Central memory CD4-positive, alpha-beta T cell (primary cell): ENCODE measurements around the gene FOXP1.
"Not testable (repeated sequence)": the region's sequence is repeated elsewhere in the genome, so short reads cannot be mapped to it uniquely, and the experiment has no call there.

Experiments used
- DNase-seq: peaks from one replicate; pipeline ENCODE4 v3.0.0; 2022

The FOXP1 gene

DNA sequence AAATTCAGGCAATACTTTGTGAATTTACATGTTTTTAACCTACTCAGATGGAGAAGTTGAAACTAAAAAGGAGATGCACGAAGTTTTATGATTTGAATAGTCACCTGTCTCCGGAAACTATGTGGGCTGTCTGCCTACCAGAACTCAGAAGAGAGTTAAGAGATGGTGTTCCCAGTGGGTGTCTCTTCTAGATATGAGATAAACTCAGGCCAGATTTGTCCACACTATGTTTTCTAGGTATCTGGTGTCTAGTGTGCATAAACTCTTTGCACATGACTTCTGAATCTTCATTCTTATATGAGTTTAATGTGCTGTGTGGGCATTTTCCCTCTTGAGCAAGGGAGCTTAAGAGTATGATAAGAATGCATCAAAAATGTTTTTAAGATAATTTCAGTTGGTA is 222.8 kb downstream of the FOXP1 start:
- DNase-seq: peak; percentile 13

DNA sequence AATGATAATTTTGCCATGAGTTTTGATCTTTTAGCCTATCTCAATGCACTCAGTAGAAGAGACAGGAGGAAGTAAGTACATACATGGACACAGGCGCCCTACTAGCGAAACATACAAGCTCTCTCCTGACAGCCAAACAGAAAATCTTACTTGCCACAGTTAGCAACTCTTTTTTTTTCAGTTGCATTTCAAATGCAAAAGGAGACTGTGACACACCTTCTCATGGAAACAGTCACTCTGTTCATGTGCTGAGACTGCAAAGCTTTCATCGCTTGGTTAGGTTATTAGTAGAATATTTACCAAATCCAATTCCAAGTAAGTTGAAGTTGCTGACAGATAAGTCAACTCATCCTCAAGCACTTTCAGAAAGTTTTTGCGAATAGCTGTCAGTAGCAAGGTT is 223.3 kb downstream of the FOXP1 start:
- no peak for DNase-seq

DNA sequence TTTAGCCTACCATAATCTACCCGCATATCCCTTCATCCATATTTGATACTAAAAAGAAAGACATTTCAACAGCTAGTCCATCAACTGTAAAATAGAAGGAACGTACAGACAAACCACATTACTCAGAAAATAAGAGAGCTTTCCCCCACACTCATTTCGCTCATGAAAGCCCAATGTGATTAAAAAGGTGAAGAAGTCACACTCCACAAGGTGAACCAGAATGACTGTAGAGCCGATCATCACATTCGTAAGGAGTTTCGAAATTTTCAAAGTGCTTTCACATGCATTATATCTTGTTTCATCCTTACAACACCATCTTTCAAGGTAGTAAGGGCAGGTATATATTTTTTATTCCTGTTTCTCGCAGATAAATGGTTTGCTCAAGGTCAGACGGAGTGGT is 225.3 kb downstream of the FOXP1 start:
- no peak for DNase-seq

DNA sequence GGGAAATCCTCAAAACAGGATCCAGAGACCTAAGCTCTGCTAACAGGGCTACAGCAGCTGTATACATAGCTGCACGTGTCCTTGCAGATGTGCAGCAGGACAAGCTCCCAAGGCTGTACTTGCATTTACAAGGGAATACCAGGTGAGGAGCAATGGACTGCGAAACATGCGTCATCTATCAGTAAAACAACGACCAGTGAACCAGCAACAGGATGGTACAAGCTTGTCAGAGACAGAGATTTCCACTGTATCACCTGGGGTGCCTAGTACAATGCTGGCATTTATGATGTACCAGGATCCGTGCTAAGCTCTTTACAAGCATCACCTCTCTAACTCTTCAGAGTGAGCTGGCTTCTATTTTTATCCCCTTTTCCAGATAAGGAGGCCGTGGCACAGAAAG is 227.3 kb downstream of the FOXP1 start:
- DNase-seq: no peak

DNA sequence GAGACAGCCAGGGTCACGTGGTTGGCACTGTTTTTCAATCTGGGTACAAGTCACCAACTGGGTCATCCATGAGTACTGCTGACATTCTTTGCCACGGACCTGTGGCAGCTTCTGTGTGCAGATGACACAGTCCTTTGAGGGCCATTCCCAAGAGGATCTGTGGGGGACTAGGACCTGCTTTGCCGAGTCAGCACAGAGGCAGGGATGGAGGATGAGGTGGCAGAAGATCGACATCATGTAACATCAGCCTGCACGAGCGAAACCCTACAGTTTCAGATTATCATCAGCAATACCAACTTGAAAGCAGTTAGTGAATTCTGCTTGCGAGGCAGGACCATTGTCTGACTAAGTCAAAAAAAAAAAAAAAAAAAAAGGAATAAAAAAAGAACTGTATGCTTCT is 227.7 kb downstream of the FOXP1 start:
- DNase-seq: no peak

DNA sequence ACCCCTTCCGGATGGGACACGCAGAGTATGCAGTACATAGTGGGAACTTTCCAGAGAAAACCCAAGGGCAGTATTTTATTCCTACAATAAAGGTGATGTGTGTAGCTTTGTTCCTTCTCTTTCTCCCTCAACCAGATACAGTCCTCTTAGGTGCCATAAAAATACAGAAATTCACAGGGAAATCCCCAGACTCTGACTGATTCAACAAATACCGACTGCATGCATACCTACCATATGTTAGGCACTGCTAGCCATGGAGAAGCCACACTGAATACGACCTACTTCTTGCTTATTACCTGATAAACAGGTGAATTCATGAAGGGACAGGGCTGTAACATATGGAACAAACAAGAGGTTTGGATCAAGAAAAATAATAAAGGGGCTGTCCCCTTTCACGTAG is 228.5 kb downstream of the FOXP1 start:
- no peak for DNase-seq

DNA sequence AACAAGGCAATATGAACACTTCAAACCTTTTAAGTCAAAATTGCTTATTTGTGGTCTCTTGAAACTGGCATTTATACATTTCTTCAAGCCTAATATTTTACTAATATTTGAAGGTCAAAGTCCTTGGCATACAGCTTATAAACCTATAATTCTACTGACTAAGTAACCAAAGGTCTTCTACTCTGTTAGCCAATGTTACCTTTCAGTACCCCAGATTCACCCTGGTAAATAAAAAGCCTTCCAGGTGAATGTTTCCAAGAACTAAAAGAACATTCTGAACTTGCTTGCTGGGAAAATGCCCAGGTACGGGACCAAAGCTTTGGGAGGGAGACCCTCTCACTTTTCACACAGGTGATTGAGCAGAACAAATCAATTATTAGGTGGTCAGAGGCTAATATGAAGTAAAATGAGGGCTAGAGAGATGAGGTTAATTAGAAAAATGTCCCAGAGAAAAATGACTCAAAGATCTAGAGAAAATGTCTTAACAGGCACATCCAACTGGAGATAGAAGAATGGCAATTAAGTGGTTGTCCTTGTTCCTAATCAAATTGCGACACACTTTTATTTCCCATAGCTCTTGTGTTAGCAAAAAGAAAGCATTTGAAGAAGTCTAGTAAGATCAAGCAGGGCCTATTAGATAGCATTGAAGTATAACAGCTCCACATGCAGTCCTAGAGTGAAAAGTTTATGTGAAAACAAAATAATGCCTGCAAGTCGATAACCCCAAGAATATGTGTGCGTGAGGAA is 232.0 kb downstream of the FOXP1 start:
- no peak for DNase-seq

DNA sequence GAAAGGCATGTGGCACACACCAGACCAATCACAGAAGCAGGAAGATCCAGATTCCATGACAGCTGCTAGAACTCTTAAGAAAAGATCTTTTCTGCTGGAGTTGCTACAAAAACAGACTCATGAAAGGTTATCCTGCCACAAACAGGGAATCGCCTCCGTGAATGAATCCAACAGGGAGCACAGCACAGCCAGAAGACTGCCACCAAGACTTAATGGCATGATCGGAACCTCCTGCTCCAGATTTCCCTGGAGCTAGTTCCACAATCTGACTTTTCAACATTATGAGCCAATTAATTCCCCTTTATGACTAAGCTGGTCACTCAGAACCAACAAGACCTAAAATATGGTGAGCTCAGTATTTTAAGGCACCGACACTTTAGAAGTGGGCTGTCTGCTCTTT is 232.5 kb downstream of the FOXP1 start:
- no peak for DNase-seq

DNA sequence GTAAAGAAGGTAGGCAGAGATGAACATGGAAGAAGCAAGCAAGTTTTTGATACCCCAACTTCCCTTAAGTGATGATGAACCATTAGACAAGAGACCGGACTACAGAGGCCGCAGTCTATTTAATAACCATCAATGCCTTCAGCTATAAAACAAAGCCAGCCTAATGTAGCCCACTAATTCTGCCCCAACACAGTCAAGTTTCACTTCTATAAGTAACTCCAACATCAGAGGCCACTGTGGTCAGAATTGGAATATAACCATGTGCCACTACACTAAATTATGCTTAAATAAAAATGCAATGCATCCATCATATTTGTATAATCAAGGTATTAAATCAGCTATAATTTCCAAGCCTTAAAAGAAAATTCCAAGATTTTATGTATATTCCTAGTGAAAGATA is 234.7 kb downstream of the FOXP1 start:
- no peak for DNase-seq

DNA sequence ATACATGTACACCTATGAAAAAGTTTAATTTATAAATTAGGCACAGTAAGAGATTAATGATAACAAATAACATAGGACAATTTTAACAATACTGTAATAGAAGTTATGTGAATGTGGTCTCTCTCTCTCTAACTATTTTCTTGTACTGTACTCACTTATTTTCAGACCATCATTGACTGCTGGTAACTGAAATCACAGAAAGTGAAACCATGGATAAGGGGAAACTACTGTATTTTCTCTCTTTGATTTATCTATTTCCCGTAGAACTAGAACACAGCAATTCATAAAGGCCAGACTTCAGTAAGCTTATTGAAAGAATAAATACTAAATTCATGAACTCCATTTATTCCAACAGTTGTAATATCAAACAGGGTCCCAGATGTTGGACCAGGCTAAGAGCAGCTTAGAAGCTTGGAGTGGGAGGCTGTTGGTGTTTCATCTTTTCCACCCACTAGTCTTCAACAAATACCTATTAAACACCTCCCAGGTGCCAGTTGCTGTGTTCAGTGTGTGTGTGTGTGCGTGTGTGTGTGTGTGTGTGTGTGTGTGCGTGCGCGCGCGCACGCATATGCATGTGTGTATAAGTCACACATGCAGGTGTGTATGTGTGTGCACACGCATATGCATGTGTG is 235.4 kb downstream of the FOXP1 start:
- DNase-seq: no peak

DNA sequence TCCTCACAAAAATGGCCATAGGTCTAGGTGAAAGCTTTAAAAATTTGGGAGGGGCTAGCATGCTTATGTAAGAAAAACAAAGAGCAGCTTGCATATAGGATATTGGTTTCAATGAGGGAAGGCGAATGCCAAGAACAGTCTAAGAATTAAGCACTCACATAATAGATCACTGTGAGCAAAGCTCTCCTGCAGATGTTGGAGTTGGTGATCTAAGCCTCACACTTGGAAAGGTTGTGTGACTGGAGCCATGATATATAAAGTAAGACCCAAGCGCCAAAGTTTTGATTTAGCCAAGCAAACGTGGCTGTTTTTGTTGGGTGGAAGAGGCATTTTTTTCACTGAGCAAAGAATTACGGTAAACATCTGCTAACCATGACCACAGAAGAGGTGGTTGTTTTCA is 237.5 kb downstream of the FOXP1 start:
- DNase-seq: no peak

DNA sequence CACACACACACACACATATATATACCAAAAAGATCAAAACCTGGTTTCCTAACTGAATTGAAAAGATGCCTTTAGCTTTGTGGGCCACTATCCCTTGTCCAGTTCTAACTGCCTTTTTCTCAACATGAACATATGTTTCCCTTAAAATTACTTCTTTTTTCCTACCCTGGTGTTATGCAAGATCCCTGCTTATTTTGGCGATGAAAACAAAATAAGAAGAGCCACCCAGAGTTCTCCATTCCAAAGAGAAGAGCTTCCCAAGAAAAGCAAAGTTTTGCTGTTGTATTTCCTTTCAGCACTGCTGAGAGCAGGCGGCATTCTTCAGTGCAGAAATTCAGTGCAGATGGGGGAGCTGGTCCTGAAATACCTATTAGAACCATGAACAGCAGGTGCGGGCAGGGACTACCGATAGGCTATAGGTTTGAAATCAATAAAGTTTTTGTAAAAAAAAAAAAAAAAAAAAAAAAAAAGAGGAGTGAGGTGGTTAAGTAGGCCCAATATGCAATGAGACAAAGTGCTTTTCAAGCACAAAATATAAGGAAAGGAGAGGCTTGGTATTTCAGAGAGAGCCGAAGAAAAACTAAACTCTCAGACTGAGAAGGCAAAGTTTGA is 238.0 kb downstream of the FOXP1 start:
- DNase-seq: no peak

DNA sequence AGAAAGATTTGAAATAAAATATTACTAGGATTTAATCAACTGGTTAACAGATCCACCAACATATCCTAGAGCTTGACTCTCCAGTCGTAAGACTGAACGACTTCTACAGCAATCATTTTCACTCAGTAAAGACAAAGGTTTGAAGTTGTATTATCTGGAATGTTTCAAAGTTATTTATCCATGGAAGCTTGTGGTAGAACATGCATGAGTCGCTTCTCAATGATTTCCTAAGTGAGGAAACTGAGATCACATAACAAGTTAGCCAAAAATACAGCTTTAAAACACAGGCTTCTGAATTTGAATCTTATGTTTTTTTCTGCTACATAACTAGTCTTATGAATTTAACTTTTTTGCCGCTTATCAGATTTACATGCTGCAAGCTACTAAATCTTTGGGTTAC is 241.8 kb downstream of the FOXP1 start:
- no peak for DNase-seq

DNA sequence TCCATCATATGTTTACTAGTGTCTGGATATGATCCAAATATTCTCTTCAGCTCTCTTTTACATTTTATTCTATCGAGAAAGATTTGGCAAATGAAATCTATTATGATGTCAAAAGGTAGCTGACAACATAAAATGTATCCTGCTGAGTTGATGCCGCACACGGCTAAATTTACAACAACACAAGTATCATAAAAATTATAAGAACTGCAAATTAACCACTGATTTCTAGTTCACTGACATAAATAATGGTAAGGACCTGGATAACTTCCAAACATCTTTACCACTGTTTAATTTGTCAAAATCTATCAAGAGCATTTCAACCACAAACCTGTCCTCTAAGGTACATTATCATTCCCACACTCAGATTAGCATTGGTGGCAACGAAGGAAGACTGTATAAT is 244.5 kb downstream of the FOXP1 start:
- DNase-seq: no peak

DNA sequence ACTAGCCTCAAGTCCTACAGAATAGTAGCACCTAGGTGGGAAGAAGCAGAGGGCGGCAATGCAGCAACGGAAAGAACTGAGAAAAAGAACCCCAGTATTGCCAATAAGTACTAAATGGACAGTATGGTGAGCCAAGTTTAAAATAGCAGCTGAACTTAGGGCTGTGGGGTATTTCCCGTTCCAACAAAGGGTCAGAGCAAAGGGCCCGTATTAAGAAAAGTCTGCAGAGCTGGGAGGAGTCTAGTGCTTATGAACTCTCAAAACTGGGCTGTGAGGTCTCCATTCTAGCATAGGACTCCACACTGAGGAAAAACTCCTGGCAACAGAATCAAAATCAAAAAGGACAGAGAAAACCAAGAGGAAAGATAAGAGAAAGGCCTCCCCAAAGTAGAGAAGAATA is 250.7 kb downstream of the FOXP1 start:
- no peak for DNase-seq

DNA sequence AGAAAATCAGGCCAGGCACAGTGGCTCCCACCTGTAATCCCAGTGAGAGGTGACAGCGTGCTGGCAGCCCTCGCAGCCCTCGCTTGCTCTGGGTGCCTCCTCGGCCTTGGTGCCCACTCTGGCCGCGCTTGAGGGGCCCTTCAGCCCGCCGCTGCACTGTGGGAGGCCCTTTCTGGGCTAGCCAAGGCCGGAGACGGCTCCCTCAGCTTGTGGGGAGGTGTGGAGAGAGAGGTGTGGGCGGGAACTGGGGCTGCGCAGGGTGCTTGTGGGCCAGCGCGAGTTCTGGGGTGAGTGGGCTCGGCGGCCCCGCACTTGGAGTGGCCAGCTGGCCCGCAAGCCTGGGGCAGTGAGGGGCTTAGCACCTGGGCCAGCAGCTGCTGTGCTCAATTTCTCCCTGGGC is 252.6 kb downstream of the FOXP1 start:
- DNase-seq: no peak

DNA sequence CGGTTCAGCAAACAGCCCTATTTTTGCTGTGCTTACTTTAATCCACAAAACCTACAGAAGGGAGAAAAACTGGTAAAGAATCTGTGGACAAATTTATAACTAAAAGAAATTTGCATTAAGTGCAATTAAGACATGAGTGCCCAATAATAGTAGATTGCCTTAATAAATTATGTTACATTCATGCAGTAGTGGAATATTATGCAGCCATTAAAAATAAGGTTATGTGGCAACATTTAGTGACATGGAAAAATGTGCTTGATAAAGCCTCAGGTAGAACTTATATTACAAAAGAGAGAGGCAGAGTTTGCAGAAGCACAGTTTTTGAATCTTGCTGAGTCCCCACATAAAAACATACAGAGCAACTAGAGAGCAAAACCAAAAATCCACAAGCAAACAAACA is 253.0 kb downstream of the FOXP1 start:
- DNase-seq: no peak

DNA sequence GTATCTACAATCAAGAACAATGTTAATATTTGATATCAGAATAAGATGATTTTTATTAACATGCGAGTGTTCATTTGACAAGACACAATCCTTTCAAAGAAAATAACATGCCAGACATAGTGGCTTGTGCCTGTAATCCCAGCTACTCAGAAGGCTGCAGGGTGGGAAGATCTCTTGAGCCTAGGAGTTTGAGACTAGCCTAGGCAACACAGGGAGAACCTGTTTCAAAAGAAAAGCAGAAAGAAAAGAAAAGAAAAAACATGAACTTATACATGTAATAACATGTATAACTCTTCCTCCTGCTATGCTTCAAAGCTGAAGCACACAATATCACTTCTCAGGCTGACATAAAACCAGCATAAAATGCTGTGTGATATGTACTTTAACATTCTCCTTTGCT is 253.7 kb downstream of the FOXP1 start:
- DNase-seq: no peak

DNA sequence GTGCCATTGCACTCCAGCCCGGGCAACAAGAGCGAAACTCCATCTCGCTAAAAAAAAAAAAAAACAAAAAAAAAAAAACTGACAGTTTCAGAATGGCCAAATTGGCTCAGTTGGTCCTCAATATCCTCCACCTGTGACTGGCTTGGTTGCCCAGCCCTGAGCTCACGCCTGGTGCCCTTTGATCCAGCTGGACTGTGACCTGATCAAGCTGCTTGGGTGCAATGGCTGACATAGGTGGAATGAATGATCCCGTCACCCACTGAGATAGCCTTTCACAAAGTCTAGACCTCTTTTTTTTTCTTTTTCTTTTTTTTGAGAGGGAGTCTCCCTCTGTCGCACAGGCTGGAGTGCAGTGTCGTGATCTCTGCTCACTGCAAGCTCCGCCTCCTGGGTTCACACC is 254.6 kb downstream of the FOXP1 start:
- DNase-seq: no peak

DNA sequence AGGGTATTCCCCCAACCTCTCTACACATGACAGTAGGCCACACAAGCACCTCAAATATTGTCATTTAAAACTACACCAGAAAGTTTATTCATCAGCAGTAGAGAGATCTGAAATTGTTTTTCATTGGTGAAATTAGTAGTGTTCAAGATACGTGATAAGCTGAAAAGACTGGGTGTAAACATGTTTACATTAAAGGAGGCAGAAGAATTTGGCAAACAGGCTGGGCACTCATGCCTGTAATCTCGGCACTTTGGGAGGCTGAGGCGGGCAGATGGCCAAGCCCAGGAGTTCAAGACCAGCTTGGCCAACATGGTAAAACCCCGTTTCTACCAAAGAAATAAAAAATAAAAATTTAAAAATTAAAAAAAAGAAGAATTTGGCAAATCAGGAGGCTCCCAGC is 255.6 kb downstream of the FOXP1 start:
- no peak for DNase-seq

DNA sequence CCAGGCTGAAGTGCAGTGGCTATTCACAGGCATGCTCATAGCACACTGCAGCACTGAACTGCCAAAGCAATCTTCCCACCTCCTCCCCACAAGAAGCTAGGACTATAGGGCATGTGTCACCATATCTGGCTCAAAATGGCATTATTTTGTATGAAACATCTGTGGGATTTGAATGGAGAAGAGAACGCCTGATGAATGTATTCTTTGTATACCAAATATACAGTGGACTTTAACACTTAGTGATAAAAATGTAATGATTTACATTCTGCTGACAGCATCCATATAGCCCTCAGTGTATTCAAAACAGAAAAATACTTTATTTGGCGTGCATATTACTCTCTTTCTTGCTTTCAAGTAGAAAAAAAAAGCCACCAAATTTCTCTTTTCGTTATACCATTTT is 257.8 kb downstream of the FOXP1 start:
- DNase-seq: no peak

DNA sequence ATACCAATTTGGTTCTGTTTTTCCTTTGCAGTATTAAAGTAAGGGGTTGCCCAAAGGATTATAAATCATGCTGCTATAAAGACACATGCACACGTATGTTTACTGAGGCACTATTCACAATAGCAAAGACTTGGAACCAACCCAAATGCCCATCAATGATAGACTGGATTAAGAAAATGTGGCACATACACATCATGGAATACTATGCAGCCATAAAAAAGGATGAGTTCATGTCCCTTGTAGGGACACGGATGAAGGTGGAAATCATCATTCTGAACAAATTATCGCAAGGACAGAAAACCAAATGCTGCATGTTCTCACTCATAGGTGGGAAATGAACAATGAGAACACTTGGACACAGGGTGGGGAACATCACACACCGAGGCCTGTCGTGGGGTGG is 259.3 kb downstream of the FOXP1 start:
- not testable (repeated sequence) for DNase-seq

DNA sequence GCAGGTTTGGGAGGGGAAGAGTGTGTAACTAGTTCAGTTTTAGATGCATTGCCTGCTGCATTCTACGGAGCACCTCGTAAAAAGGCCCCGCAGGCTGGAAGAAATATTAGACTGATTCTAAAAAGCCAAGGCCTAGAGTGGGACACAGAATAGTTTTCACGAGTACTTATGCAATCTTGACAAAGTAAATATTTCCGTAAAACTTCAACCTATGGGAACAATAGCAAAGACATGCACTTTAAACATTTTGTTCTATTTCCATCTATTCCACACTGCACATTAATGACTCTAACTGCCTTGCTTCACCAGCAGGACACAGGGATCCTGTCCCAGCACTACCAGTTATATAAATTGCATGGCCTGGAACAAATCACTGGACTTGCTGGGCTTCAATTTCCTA is 260.0 kb downstream of the FOXP1 start:
- no peak for DNase-seq

DNA sequence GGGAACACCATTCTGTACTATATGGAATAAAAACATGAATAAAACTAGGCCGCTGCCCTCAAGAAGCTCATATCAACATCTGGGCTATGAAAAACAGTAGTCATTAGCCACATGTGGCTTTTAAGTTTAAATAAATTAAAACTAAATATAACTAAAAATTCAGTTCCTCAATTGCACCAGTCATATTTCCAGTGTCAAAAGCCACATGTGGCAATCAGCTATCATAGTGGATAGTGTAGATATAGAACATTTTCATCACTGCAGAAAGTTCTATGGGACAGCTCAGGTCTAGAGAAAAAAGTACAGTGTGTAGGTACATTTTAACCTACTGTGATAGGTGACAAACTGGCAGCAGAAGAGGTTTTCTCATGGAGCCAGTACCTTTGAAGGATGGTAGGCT is 261.4 kb downstream of the FOXP1 start:
- no peak for DNase-seq

DNA sequence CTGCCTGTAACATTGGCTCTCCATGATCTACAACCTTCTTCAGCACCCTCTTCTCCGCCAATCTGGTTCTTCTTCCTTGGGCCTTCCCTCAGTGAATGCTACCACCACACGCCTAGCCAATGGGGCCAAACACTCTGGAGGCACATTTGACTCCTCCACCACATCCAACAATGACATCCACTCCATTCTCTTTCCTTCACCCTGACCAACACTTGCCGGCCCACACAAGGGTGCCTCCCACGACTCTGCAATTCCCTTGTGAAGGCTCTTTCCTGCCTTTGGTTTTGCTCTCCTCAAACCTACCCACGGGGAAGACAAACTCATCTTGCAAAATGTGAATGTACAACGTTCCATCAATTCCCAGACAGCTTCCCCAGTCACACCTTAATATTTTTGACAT is 263.8 kb downstream of the FOXP1 start:
- DNase-seq: no peak
